Large intestine (tissue), 3 donors: ENCODE measurements around the gene PPP2R2B. TPM values are rescaled to one million over a fixed set of nuclear protein-coding genes. Genes with fewer than 3 reads are reported as not detected.

ENCODE experiments used
- DNase-seq, 2 donors: peaks; one replicate each; pipeline versions ENCODE4 v3.0.0 to v3.0.0-alpha.2; 2013
- H3K27ac ChIP-seq: one replicate; pipeline ENCODE4 v1.5.1; 2013; ENCODE audit warnings: low read length
- H3K27me3 ChIP-seq: 2 replicates; pipeline ENCODE4 v1.6.1; 2013; ENCODE audit warnings: low read length; ENCODE audit not compliant: control insufficient read depth, insufficient read depth
- H3K36me3 ChIP-seq: 2 replicates; pipeline ENCODE4 v1.6.1; 2013; ENCODE audit warnings: low read length; ENCODE audit not compliant: control insufficient read depth, insufficient read depth
- H3K4me1 ChIP-seq: one replicate; pipeline ENCODE4 v1.6.1; 2013; ENCODE audit warnings: low read length; ENCODE audit not compliant: control insufficient read depth, insufficient read depth
- H3K4me3 ChIP-seq: one replicate; pipeline ENCODE4 v1.5.1; 2013; ENCODE audit warnings: low read length
- H3K9me3 ChIP-seq: one replicate; pipeline ENCODE4 v1.6.1; 2013; ENCODE audit warnings: mild to moderate bottlenecking, low read depth, low read length, moderate library complexity; ENCODE audit not compliant: control insufficient read depth
- WGBS: methylation state at CpG from one replicate; pipeline ENCODE4 v1.1.5; 2013; ENCODE audit warnings: low lambda C conversion rate; ENCODE audit not compliant: insufficient coverage; 5-methylcytosine and 5-hydroxymethylcytosine counted together
- polyA plus RNA-seq: library from polyadenylated mRNA; unstranded; fragments of 120-200 nt; gene quantifications from one replicate; pipeline ENCODE4 v1.2.1, GENCODE V29; 2013

The PPP2R2B gene
- polyA plus RNA-seq, 1 donor, result 8.0 TPM

DNA sequence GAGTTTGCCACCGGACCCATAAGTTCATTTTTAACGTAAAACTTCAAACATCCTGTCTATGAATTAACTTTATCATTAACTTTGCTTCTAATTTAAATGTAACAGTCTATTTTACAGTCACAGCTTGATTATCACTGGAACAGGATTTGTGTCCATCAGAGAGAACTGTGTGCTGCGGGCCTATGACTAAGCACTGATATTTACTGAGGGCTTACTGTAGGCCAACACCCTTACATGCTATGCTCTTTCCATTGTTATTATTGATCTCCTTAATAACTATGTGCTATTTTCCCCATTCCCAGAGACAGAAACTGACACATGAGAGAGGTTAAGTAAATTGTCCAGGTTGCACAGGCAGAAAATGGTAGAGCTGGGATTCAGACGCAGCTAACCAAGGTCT, 338.6 kb downstream of the PPP2R2B start:
- H3K9me3 ChIP-seq, result no peaks in the 10 kb centered on the region
- no peaks in the 10 kb centered on the region for H3K36me3 ChIP-seq
- H3K27me3 ChIP-seq, result no peaks in the 10 kb centered on the region
- no peak overlapping the region for H3K27ac ChIP-seq
- no peak overlapping the region for H3K4me3 ChIP-seq
- no CpG with 5 or more reads among the region's 4 CpGs for WGBS
- DNase-seq, result no peak
- no peaks in the 10 kb centered on the region for H3K4me1 ChIP-seq

DNA sequence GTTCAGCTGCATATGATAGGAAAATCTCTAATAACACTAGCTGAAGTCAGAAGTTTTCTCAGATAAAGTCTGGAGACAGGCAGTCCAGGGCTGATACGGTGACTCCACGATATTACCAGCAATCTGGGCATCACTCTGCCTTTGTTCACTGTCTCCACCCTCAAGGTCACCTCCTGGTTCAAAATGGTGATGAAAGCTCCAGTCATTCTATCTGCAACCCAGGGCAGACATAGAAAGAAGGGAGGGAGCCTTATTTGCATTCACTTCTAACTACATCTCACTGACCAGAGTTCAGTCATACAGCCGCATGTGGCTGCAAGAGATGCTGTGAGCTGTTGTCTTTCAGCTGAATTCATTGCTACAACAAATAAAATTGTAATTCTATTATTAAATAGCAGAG, 340.1 kb downstream of the PPP2R2B start:
- no CpG with 5 or more reads among the region's 3 CpGs for WGBS
- H3K36me3 ChIP-seq, result no peaks in the 10 kb centered on the region
- no peak for DNase-seq
- no peaks in the 10 kb centered on the region for H3K4me1 ChIP-seq
- H3K4me3 ChIP-seq, result no peak overlapping the region
- H3K27ac ChIP-seq, result no peak overlapping the region
- no peaks in the 10 kb centered on the region for H3K9me3 ChIP-seq
- H3K27me3 ChIP-seq, result no peaks in the 10 kb centered on the region

DNA sequence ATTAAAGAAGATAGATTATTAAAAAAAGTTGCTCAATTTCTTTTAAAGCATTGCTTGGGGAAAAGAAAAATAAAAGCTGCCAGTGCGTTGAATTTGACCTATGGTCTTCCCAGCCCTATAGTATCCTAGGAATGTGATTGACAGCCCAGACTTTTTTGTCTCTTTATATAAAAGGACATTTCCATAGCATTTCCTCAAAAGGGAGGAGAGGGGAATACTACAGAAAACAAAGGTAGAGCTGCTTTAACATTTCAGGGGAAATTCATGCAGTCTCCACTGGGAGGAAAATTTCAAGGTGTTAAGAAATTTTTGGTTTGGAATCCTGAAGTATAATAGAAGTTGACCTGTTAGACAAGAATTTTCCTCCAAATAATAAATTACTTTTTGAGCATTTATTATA, 344.7 kb downstream of the PPP2R2B start:
- Histone ChIP-seq H3K27ac (no peak overlapping the region), H3K4me3 (no peak overlapping the region), H3K4me1 (no peaks in the 10 kb centered on the region), H3K27me3 (no peaks in the 10 kb centered on the region), H3K9me3 (no peaks in the 10 kb centered on the region), H3K36me3 (no peaks in the 10 kb centered on the region)
- no peak for DNase-seq
- WGBS, result no CpG with 5 or more reads among the region's 1 CpG

DNA sequence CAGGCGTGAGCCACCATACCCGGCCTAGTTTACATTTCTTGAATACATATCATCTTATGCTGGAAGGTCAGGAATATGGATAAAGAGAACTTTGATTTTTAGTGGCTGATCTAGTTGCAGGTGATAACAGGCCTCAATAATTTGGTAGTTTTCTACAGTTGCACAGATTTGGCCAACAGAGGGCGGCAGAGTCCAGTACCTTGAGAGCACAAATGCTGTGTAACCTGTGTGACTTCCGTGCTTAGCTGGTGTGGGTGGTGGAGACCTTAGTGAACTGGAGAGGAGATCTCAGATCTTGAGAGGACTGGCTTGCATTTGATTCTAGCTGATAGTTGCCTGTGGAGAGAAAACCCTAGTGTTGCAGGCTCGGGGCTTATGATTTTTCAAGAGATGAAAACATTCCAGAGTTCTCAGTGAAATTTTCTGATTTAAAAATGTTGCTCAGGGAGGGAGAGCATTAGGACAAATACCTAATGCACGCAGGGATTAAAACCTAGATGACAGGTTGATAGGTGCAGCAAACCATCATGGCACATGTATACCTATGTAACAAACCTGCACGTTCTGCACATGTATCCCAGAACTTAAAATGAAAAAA, 345.2 kb downstream of the PPP2R2B start:
- H3K4me3 ChIP-seq, result no peak overlapping the region
- H3K27me3 ChIP-seq, result no peaks in the 10 kb centered on the region
- H3K9me3 ChIP-seq, result no peaks in the 10 kb centered on the region
- peak; percentile 38 to 48 for DNase-seq
- H3K36me3 ChIP-seq, result no peaks in the 10 kb centered on the region
- H3K4me1 ChIP-seq, result no peaks in the 10 kb centered on the region
- H3K27ac ChIP-seq, result no peak overlapping the region
- WGBS, result 67% methylated on average over 1 of the region's 7 CpGs
